ENCODE results near the gene RTL3. TPM values are rescaled to one million over a fixed set of nuclear protein-coding genes. Genes with fewer than 3 reads are reported as not detected.

RTL3 gene
- total and polyA plus RNA-seq, 12 donors, result 0.03 TPM; not detected in 11

- no peak overlapping the region for H3K4me3 ChIP-seq
- H3K27ac ChIP-seq, result no peak overlapping the region
- H3K9me3 ChIP-seq (replicated peaks in 1 of 3), result no peaks in the 10 kb centered on the region
- no peak for DNase-seq
- H3K36me3 ChIP-seq (replicated peaks in 1 of 2), result no peaks in the 10 kb centered on the region
- H3K4me1 ChIP-seq (replicated peaks in 1 of 2), result no peaks in the 10 kb centered on the region
- TF ChIP-seq POLR2A (IDR thresholded peaks at IDR 0.05), result no peak
- no peaks in the 10 kb centered on the region for H3K27me3 ChIP-seq
- intact Hi-C loops (cut with DNase I), result no loop called here
- WGBS, 4 donors, result 53 to 61% (median 56%) methylated on average over 3 of the region's 3 CpGs
These were observed 34.4 kb upstream of the RTL3 start for GRCh38 chrX:78693536-78693935.

- Histone ChIP-seq H3K27ac (no peak overlapping the region), H3K27me3 (no peaks in the 10 kb centered on the region), H3K36me3 (replicated peaks in 1 of 2) (no peaks in the 10 kb centered on the region), H3K9me3 (replicated peaks in 1 of 3) (no peaks in the 10 kb centered on the region), H3K4me1 (replicated peaks in 1 of 2) (no peaks in the 10 kb centered on the region), H3K4me3 (no peak overlapping the region)
- TF ChIP-seq POLR2A (IDR thresholded peaks at IDR 0.05) (no peak), CTCF (IDR thresholded peaks at IDR 0.05) (no peak)
- DNase-seq, result no peak
- intact Hi-C loops (cut with DNase I), result no loop called here
- WGBS, 4 donors, result 51 to 61% (median 55%) methylated on average over 3 of the region's 3 CpGs
These were observed 33.9 kb upstream of the RTL3 start for GRCh38 chrX:78693012-78693411.

- DNase-seq, result no peak
- intact Hi-C loops (cut with DNase I), result no loop called here
- no peak overlapping the region for H3K4me3 ChIP-seq
- H3K9me3 ChIP-seq (replicated peaks in 1 of 3), result no peaks in the 10 kb centered on the region
- no peaks in the 10 kb centered on the region for H3K36me3 ChIP-seq (replicated peaks in 1 of 2)
- no peak for TF ChIP-seq CTCF (IDR thresholded peaks at IDR 0.05)
- TF ChIP-seq POLR2A (IDR thresholded peaks at IDR 0.05), result no peak
- H3K4me1 ChIP-seq (replicated peaks in 1 of 2), result no peaks in the 10 kb centered on the region
- 83 to 94% (median 86%) methylated on average over 2 of the region's 2 CpGs for WGBS, 4 donors
- no peak overlapping the region for H3K27ac ChIP-seq
- no peaks in the 10 kb centered on the region for H3K27me3 ChIP-seq
These were observed 28.5 kb upstream of the RTL3 start for GRCh38 chrX:78687586-78687985.

DNA sequence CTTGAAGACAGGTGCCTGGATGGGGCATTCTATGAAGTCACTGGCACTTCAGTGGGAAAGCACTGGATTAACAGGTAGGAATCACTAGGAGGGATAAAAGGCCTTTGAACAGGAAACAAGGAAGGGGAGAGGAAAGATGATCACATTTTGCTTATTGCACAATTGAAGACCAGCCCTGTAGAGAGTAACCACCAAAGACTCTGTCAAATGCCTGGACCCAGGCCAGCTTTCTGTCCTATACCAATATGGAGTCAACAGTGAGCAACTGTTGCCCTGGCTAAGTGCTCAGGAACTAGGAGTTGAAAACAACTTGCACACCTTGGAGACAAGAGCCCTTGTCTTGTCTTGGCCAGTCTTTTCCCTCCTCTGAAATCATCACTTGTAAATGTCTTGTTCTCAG, 14.1 kb upstream of the RTL3 start:
- Histone ChIP-seq H3K4me1 (replicated peaks in 1 of 2) (no peaks in the 10 kb centered on the region), H3K27me3 (peaks cover 4% of the 10 kb centered on the region), H3K4me3 (no peak overlapping the region), H3K27ac (no peak overlapping the region), H3K36me3 (replicated peaks in 1 of 2) (no peaks in the 10 kb centered on the region), H3K9me3 (replicated peaks in 1 of 3) (no peaks in the 10 kb centered on the region)
- intact Hi-C loops (cut with DNase I), result no loop called here
- no peak for DNase-seq
- TF ChIP-seq POLR2A (IDR thresholded peaks at IDR 0.05) (no peak), CTCF (IDR thresholded peaks at IDR 0.05) (no peak)

GRCh38 chrX:78665342-78665741, 6.2 kb upstream of the RTL3 start:
- Histone ChIP-seq H3K36me3 (replicated peaks in 1 of 2) (no peaks in the 10 kb centered on the region), H3K9me3 (replicated peaks in 1 of 3) (no peaks in the 10 kb centered on the region), H3K27ac (no peak overlapping the region), H3K4me1 (replicated peaks in 1 of 2) (no peaks in the 10 kb centered on the region), H3K4me3 (no peak overlapping the region), H3K27me3 (peaks cover 4% of the 10 kb centered on the region)
- no peak for DNase-seq
- TF ChIP-seq CTCF (IDR thresholded peaks at IDR 0.05) (no peak), POLR2A (IDR thresholded peaks at IDR 0.05) (no peak)
- intact Hi-C loops (cut with DNase I), result no loop called here

Measured in adrenal gland (tissue), 12 donors.